GM21381 (cell line): ENCODE measurements around the gene CPE.
A peak's percentile ranks its signal among the peaks of the same experiment; 100 is the strongest.
"Not testable (repeated sequence)": the region's sequence is repeated elsewhere in the genome, so short reads cannot be mapped to it uniquely, and the experiment has no call there.

Source experiments
- ATAC-seq: cut with Tn5 transposase; IDR thresholded peaks from one replicate; pipeline ENCODE4 v1.9.1; 2021; ENCODE audit warnings: mild to moderate bottlenecking, moderate library complexity; ENCODE audit not compliant: unreplicated experiment

Gene CPE

DNA sequence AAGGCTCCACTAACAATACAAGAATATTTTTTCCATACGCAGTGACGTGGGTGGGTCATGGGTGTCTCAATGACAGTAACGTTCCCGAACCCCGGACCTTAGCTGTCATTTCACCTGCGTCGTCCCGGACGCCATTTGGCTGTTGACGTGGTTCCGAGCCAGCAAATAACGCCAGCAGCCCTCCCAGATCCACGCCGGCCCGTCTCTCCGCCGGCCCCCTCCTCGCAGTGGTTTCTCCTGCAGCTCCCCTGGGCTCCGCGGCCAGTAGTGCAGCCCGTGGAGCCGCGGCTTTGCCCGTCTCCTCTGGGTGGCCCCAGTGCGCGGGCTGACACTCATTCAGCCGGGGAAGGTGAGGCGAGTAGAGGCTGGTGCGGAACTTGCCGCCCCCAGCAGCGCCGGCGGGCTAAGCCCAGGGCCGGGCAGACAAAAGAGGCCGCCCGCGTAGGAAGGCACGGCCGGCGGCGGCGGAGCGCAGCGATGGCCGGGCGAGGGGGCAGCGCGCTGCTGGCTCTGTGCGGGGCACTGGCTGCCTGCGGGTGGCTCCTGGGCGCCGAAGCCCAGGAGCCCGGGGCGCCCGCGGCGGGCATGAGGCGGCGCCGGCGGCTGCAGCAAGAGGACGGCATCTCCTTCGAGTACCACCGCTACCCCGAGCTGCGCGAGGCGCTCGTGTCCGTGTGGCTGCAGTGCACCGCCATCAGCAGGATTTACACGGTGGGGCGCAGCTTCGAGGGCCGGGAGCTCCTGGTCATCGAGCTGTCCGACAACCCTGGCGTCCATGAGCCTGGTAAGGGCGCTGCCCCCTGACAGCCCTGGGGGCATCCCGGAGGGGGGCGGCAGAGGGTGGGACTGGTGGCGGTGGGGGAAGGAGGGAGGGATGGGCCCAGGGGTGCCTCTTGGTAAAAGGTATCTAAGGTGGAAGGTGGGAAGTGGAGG lies at the start of gene CPE:
TSS of gene CPE (plus strand) at position 264 of the 933 bp plus-strand sequence. CDS start at position 478, 214 bp downstream.
- ATAC-seq = peak; percentile 93

DNA sequence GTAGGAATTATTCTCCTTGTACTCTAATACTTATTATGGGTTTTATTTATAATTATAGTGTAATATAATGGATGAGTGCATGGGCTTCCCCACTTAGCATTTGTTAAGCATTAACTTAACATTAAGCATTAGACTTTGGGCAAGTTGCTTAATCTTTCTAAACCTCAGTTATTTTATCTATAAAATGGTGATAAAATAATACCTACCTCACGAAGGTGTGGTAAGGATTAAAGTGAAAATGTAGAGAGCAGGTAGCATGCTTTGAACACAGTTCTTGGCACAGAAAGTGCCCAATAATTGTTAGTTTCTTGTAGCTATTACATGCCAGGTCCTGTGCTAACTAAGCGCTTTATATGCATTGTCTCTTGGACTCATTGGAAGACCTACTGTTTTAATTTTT lies 48.7 kb upstream of the CPE start:
- no peak for ATAC-seq

DNA sequence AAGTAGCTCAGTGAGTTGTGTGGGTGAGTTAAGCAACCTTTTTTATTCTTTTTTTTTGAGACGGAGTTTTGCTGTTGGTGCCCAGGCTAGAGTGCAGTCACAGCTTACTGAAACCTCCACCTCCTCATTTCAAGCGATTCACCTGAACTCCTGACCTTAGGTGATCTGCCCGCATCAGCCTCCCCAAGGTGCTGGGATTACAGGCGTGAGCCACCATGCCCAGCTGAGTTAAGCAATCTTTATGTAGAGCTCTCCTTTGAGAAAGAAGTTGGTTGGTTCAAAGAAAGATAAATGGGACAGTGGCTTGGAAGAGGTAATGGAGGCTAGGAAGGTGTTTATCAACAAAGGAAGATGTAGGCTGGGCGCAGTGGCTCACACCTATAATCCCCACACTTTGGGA lies 48.1 kb upstream of the CPE start:
- ATAC-seq = no peak

DNA sequence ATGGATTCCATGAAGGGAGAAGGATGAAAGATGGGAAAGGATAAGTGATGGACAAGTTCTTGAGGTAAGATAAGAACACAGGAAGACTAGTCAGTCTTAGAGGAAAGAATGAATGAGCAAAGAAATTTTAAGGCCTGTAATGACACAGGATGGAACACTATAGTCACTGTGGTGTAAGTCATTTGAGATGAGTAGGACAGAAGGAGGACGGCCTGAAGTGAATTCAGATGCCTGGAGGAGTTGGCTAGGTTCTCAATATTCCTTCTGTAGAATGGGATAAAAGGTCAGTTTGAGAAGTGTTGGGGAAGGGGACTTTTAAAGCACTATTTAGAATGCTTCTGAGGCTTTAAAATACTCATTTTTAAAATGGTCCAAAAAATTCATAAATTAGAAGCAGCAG lies 47.4 kb upstream of the CPE start:
- no peak for ATAC-seq

DNA sequence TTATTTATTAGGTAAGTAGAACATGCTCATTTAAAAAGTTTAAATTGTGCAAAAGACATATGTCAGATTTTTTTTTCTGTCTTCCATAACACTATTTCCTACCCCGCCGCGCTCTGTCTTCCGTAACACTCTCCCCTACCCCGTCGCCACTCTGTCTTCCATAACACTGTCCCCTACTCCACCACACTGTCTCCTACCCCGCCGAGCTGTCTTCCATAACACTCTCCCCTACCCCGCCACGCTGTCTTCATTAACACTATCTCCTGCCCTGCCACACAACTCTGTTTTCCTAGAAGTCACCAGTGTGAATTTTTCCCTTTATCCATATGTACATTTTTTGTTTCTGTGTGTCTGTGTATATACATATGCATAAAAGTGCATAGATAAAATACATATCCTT lies 47.0 kb upstream of the CPE start:
- no peak for ATAC-seq

DNA sequence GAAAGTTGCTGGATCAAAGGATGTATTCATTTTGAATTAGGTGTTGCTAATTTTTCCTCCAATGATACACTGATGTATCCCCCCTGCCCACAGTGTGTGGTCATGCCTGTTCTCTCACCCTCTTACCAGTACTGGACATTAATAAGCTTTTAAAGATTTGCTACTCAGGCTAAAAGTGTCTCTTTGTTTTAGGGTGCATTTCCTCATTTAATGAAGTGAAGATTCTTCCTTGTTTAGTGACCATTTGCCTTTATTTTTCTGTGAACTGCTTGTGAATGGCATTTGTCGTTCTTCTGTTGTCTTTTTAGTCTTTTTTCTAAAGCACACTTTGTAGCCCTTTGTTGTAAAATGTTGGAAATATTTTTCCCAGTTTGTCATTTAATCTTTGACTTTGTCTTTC lies 46.3 kb upstream of the CPE start:
- ATAC-seq = no peak

DNA sequence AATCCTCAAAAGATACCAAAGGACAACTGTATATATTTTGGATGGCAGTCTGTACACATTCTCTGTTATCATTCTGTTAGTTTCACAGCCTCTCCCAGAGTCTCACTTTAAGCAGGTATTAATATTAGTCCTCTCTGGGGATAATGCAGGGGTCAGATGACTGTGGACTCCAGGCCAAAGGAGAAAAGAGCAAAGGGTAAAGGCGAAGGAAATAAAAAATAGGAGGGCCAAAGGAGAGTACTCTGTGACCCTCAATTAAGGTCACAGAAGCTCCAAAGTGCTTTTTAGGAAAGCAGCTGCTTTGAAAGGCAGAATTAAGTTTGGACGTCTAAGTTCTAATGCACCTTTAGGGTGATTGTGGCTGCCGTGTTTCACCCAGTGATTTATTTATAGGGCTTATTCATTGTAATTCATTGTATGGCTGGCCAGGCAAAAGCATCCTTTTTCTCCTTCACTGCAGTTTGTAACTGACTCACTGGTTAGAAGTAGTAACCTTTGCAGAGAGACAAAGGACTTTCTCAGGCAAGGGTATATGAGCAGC lies 43.6 kb upstream of the CPE start:
- ATAC-seq = no peak

DNA sequence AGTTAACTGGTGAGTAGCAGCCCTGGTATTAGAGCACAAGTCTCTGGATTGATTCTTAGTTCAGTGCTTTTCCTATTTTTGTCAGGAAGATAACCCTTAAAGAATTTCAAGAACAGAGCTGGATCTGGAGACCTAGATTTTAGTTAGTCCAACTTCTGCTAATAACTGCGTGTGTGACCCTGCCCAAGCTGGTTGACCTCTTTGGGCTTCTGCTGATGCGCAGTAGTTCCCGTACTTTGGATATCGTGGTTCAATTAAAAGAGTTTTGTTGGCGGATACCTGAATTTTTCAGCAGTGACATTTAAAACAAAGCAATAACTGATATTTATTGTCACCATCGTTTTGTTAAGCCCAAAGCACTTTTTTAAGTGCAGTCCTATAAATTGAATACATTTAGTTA lies 42.1 kb upstream of the CPE start:
- no peak for ATAC-seq

DNA sequence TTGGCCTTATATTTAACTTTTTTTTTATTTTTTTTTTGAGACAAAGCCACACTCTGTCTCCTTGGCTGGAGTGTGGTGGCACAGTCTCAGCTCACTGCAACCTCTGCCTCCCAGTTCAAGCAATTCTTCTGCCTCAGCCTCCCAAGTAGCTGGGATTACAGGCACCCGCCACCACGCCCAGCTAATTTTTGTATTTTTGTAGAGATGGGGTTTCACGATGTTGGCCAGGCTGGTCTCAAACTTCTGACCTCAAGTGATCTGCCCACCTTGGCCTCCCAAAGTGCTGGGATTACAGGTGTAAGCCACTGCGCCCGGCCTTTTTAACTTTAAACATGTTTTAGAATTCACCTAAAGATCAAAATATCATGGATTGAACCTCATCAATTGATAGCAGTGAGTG lies 36.5 kb upstream of the CPE start:
- not testable (repeated sequence) for ATAC-seq

DNA sequence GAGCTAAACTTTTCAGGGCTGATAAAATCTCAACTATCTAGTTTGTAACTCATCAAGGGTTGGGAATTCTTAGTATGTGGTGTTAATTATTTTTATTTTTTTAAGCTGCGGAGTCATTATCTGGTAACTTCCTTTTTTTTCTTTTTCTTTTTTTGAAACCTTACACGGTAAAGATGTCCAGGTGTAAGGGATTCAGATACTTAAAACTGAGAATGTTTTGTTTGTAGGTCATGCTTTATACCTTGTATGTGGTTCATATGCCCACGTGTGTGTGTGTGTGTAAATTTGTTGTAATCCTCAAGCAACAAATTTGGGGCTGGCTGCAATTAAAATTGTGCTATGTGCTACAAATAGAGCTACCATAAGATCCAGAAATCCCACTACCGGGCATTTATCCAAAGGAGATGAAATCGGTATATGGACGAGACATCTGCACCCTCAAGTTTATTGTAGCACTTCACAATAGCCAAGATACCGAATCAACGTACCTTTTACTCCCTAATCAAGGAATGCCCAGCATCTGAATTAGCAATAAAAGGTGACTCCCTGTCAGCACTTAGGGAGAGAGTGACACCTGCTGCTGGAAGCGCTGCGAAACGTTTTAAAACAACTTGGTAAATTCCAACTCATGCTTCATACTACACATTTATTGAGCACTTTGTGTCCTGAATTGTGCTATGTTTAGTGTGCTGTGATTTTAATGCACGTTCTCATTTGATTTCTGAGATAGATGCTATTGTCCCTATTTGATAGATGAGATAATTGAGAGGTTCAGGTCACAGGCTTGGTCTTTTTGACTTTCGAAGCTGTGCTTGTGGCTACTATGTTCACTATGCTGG lies 35.2 kb upstream of the CPE start:
- no peak for ATAC-seq

DNA sequence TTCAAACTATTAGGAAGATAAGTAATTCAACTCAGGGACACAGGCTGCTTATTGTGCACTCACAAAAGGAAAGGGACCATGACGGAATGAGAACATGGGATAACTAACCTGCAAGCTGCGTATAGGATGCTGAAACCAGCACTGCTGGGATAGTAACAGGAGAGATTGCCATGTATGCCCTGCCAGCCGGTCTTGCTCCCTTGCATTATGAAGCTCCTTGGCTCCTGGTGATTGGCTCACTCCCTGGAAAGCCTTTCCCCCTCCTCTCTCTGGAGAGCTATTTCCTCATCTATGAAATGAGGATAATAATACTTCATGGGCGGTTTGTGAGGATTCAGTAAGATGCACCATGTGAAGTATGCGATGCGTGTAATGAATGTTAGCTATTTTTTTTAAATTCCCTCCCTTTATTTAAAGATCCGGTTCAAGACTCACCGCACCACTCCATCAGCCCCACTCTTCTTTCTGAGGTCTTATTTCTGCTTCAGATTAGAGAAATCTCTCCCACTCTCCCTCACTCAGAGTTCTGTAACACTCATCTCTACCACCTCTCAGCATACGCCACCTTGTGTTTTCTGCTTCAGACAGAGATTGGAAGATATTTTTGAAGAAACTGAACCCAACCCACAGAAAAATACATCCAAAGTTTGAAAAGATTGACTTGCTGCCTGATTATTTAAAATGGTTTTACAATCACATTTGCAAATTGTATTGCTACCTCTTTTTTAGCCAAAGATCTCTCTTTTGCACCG lies 33.0 kb upstream of the CPE start:
- no peak for ATAC-seq

DNA sequence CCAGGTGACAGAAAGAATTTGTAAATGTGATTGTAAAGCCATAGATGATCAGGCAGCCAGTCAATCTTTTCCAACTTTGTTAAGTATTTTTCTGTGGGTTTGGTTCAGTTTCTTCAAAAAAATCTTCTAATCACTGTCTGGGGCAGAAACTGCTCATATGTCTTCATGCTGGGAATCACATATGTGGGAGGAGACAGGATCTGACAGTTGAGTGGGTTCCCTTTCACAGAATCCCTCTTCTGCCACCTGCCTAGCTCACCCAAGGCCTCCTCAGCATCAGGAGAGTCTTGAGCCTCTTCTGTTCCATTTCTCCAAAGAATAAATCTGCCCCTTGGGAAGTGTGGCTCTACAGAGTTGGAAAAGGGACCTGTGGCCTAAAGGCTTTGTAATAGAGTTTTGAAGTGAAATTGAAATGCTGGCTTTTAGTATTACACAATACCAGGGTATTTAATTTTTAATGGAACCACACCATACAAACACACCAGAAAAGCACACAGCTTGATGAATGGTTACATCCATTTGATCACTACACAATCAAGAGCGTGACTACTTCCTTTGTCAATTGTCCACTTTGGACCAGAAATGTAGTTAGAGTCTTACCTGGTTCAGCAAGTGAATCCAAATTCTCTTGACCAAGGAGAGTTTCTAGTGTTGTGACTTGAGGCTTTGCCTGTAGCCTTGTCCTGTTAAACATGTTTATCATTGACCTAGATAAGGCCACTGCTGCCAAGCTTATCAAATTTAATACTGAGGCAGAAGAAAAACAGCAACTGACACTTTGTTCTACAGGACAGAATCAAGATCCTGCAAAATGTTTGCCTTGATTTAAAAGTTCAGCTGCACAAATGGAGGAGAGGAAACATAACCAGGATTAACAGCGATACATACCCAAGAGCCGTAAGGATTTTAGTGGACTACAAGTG lies 30.9 kb upstream of the CPE start:
- ATAC-seq = no peak

DNA sequence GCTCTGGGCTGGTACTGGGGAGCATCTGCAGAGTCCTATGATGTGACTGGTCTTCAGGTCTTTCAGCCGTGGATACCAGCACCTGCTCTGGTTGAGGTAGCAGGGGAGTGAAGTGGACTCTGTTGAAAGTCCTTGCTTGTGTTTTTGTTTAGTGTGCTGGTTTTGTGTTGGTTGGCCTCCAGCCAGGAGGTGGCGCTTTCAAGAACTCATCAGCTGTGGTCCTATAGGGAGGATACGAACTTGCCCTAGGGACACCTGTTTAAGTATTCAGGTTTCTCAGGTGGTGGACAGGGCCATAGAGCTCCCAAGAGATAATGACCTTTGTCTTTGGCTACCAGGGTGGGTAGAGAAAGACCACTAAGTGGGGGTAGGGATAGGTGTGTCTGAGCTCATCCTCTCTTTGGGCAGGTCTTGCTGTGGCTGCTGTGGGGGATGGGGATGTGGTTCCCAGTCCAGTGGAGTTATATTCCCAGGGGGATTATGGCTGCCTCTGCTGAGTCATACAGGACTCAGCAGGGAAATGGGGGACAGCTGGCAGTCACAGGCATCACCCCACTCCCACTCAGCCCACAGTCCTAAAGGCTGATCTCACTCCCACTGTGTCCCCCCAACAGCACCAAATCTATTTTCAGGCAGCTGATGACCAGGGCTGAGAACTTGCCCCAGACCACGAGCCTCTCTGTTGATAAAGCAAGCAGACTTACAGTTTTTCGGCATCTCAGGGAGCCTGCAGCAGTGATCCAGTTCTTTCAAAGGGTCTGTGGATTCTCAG lies 27.3 kb upstream of the CPE start:
- ATAC-seq = no peak

DNA sequence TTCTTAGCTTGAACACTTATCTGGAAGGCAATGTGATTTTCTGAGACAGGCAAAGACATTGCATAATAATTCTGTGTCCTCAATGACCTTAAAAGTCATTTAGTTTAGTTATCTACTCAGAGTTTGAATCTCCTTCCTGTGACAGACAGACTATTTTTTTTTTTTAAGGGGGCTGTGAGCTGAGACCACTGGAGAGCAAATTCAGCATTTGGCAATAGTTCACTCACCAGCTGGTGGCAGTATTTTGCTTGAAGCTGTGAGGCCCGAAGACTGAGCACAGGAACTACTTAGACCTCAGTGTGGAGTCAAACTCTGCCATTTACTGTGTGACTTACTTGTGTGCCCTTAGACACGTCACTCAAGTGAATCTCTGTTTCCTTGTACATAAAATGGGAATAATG lies 22.9 kb upstream of the CPE start:
- ATAC-seq = no peak

DNA sequence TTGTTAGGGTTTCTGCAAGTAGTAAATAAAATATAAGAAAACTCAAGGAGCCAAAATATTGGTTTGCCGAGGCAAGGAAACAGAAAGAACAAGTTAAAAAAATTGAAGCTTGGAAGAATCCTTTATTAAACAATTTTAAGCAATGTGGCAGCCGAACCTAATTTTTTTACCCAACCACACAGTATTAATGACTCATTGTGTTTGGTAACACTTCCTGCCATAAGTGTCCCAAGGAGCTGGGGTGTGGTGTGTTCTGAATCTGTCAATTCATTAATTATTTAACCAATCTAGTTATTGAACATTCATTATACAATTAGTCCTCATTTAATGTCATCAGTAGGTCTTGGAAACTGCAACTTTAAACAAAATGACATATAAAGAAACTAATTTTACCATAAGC lies 19.3 kb upstream of the CPE start:
- ATAC-seq = no peak

DNA sequence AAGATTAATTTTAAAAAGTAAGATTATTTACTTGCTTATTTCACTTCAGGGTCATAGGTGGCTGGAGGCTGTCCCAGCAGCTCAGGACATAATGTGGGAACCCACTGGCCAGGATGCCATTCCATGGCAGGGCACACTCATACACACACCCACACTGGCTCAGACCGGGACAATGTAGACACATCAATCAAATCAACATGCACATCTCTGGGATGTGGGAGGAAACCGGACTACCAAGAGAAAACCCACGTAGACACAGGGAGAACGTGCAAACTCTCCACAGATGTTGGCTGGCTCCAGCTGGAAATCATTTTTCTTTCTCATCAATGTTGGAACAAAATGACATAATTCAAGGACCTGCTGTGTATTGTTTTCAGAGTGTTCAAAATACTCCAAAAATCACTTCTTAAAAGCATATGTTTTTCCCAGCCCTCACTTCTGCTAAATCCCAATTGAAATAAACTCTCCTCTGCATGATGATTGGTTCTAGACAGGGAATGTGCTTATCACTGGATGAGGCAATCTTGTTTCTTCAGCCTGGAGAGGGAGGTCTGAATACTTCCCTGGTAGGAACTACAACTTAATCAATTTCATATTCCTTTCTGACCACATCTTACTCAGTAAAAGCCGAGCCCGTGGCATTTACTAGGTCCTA lies 18.6 kb upstream of the CPE start:
- ATAC-seq = no peak

DNA sequence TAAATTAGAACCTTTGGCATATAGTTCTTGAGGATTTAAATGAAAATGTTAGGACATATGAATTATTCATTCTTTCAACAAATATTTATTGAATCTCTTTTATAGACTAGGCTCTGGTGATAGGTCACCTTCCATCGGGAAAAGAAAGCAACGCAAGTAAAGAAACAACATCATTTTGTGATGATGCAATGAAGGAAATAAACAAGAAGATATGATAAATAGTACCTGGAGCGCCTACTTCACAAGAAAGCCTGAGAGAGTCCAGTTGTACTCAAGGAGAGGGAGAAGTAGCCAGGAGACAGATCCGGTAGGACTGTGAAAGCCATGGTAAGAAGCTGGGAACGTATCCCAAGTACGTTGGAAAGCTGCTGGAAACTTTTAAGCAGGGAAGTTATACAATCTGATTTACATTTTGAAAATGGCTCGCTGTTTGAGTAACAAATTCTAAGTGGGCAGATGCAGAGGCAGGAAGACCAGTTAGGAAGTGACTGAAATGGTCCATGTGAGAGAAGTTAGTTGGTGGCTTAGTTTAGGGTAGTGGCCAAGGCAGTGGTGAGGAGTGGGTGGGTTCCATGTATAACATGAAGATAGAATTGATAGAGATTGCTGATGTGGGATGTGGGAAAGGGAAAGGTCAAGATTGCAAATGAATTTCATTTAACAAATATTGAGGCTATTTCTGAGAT lies 17.7 kb upstream of the CPE start:
- no peak for ATAC-seq

DNA sequence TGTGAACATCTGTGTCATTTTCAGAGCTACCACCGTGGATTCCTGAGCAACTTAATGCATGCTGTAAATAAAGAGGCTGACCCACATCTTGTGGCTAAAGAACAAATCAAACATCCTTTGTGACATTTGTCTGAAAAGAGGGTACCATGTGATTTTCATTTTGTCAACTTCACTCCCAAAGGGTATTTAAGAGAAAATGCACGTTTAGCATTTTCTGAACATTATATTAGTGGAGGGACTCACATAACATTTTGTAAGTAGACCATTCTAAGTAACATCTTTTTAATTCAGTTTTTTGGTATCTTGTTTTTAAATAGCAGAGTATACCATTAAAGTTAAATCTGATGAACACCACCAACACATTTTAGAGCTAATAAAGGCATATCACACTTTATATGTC lies 17.0 kb upstream of the CPE start:
- ATAC-seq = no peak
